HepG2 (cell line): Measurements from ENCODE around the gene C4orf46. TPM values are rescaled to one million over a fixed set of nuclear protein-coding genes. Genes with fewer than 3 reads are reported as not detected.

ENCODE experiments used
- ATF3 ChIP-seq: sonication (generic); formaldehyde crosslinking; IDR thresholded peaks from 2 replicates; pipeline ENCODE4 v1.4.0; 2020; ENCODE audit warnings: missing genetic modification reagents
- FOSL2 ChIP-seq: sonication (generic); formaldehyde crosslinking; IDR thresholded peaks from 2 replicates; pipeline ENCODE4 v1.4.0; 2020; ENCODE audit warnings: missing genetic modification reagents
- HDAC6 ChIP-seq: fragments of 200-600 bp; sonication (generic); IDR thresholded peaks from 2 replicates; pipeline ENCODE4 v1.7.0; 2017; ENCODE audit warnings: mild to moderate bottlenecking, antibody characterized with exemption, low read length, low read depth
- KAT8 ChIP-seq: IDR thresholded peaks from 2 replicates; pipeline ENCODE4 v1.6.1; 2016; ENCODE audit warnings: missing genetic modification reagents, missing compliant biosample characterization
- MNT ChIP-seq: fragments of 450-650 bp; IDR thresholded peaks from 2 replicates; pipeline ENCODE4 v1.6.1; 2016
- NFE2 ChIP-seq: sonication (generic); formaldehyde crosslinking; IDR thresholded peaks from 2 replicates; pipeline ENCODE4 v1.4.0; 2020; ENCODE audit warnings: missing genetic modification reagents
- PHF8 ChIP-seq: sonication (generic); formaldehyde crosslinking; IDR thresholded peaks from 2 replicates; pipeline ENCODE4 v1.5.0; 2020; ENCODE audit warnings: missing genetic modification reagents
- SNAI1 ChIP-seq: sonication (generic); formaldehyde crosslinking; IDR thresholded peaks from 2 replicates; pipeline ENCODE4 v1.5.0; 2020; ENCODE audit warnings: mild to moderate bottlenecking, missing genetic modification reagents, borderline replicate concordance
- TARDBP ChIP-seq: sonication (generic); formaldehyde crosslinking; IDR thresholded peaks from 2 replicates; pipeline ENCODE4 v1.8.0; 2022; ENCODE audit warnings: mild to moderate bottlenecking, missing genetic modification reagents
- TERF1 ChIP-seq: sonication (generic); formaldehyde crosslinking; IDR thresholded peaks from 2 replicates; pipeline ENCODE4 v1.8.0; 2022; ENCODE audit warnings: mild to moderate bottlenecking, missing genetic modification reagents, moderate library complexity
- UBTF ChIP-seq: sonication (generic); formaldehyde crosslinking; IDR thresholded peaks from 2 replicates; pipeline ENCODE4 v1.4.0; 2020; ENCODE audit warnings: mild to moderate bottlenecking, missing genetic modification reagents
- YY1 ChIP-seq: IDR thresholded peaks from 2 replicates; pipeline ENCODE4 v1.6.1; 2011; ENCODE audit warnings: low read length, low read depth, moderate library complexity, mild to moderate bottlenecking; ENCODE audit not compliant: insufficient read depth, insufficient replicate concordance
- ZBTB10 ChIP-seq: sonication (generic); formaldehyde crosslinking; IDR thresholded peaks from 2 replicates; pipeline ENCODE4 v1.4.0; 2020; ENCODE audit warnings: missing genetic modification reagents, borderline replicate concordance
- ZFP90 ChIP-seq: sonication (generic); formaldehyde crosslinking; IDR thresholded peaks from 2 replicates; pipeline ENCODE4 v1.8.0; 2022; ENCODE audit warnings: missing genetic modification reagents, mild to moderate bottlenecking, inconsistent platforms, borderline replicate concordance
- ZFYVE20 ChIP-seq: sonication (generic); formaldehyde crosslinking; IDR thresholded peaks from 2 replicates; pipeline ENCODE4 v1.8.0; 2023; ENCODE audit warnings: low read depth, mild to moderate bottlenecking, moderate library complexity, missing genetic modification reagents, borderline replicate concordance
- ZNF451 ChIP-seq: sonication (generic); formaldehyde crosslinking; IDR thresholded peaks from 2 replicates; pipeline ENCODE4 v1.5.0; 2020; ENCODE audit warnings: mild to moderate bottlenecking, missing genetic modification reagents
- ZNF580 ChIP-seq: IDR thresholded peaks from 2 replicates; pipeline ENCODE4 v1.6.1; 2016; ENCODE audit warnings: low read depth, borderline replicate concordance
- ZNF589 ChIP-seq: sonication (generic); formaldehyde crosslinking; conservative IDR thresholded peaks from 2 replicates; pipeline ENCODE4 v1.8.0; 2022; ENCODE audit warnings: mild to moderate bottlenecking, moderate library complexity, missing genetic modification reagents
- ZNF768 ChIP-seq: sonication (generic); formaldehyde crosslinking; IDR thresholded peaks from 2 replicates; pipeline ENCODE4 v1.4.0; 2020; ENCODE audit warnings: missing genetic modification reagents
- ZNF816 ChIP-seq: sonication (generic); formaldehyde crosslinking; IDR thresholded peaks from 2 replicates; pipeline ENCODE4 v1.8.0; 2022; ENCODE audit warnings: missing genetic modification reagents, mild to moderate bottlenecking, borderline replicate concordance
- polyA plus RNA-seq, 8 experiments: library from polyadenylated mRNA; depleted of rRNA in 3 of 8; stranded (reverse) in 7 of 8; unstranded in 1 of 8; fragments of >200 nt; fragmentation: Illumina TruSeq in 4 of 8; extraction: Trizol in 4 of 8; gene quantifications; 2 replicates each; pipeline versions ENCODE4 v1.2.1 to v1.2.3, GENCODE V29; 2011 to 2016; ENCODE audit warnings: low read depth in 4 of 8, missing spikeins in 1 of 8, mixed read lengths in 1 of 8; ENCODE audit not compliant: insufficient read depth in 1 of 8
- total RNA-seq, 5 experiments: library from RNA; depleted of rRNA; stranded (reverse); fragments of >200 nt; fragmentation: Illumina TruSeq; extraction: Trizol; gene quantifications; 2 replicates each; pipeline ENCODE4 v1.2.3, GENCODE V29; 2016; ENCODE audit warnings: low read depth in 1 of 5

C4orf46 gene
- total and polyA plus RNA-seq, 2 of the 13 experiments (the other 11 are each of a cell fraction or from before 2014, with no cell fraction given), result 8.5 to 10.4 TPM

GRCh38 chr4:158671915-158672806, 474 bp upstream of the C4orf46 start, which contains the start of gene ETFDH (continued):
- TF ChIP-seq ZNF768 (CRISPR knock-in tag), result peak; percentile 76; the same call in 1 of the 2 replicates
- peak; percentile 65 for TF ChIP-seq PHF8 (CRISPR knock-in tag)
- TF ChIP-seq ZNF451 (CRISPR knock-in tag), result peak; percentile 74; the same call in 1 of the 2 replicates
- TF ChIP-seq ZNF580 (CRISPR knock-in tag), result 0 out of 2 replicates have a peak, but pooled peaks have one; percentile 56
- peak; percentile 55; the same call in 1 of the 2 replicates for TF ChIP-seq ZNF589
- TF ChIP-seq UBTF (CRISPR knock-in tag), result peak; percentile 92
- peak; percentile 98 for TF ChIP-seq KAT8 (CRISPR knock-in tag)
- TF ChIP-seq TERF1 (CRISPR knock-in tag), result no peak
- TF ChIP-seq TARDBP (CRISPR knock-in tag), result peak; percentile 96
- no peak for TF ChIP-seq ZFYVE20 (CRISPR knock-in tag)
- peak; percentile 42 for TF ChIP-seq ZFP90
- no peak for TF ChIP-seq HDAC6
- TF ChIP-seq FOSL2 (CRISPR knock-in tag), result peak; percentile 82
- TF ChIP-seq ATF3 (CRISPR knock-in tag), result peak; percentile 98
- no peak for TF ChIP-seq NFE2
- peak; percentile 84 for TF ChIP-seq YY1
- peak; percentile 68; the same call in 1 of the 2 replicates for TF ChIP-seq SNAI1 (CRISPR knock-in tag)
- TF ChIP-seq ZNF816 (CRISPR knock-in tag), result no peak; the same call in 1 of the 2 replicates
- peak; percentile 64 for TF ChIP-seq MNT
- TF ChIP-seq ZBTB10 (CRISPR knock-in tag), result peak; percentile 78; the same call in 1 of the 2 replicates
